Choroid plexus epithelial cell (primary cell): ENCODE measurements around the gene BMP7.

Experiments
- DNase-seq: peaks from one replicate; pipeline ENCODE4 v3.0.0-alpha.2; 2010; ENCODE audit warnings: low read depth
- H3K4me3 ChIP-seq: 2 replicates; pipeline ENCODE4 v1.5.1; 2011; ENCODE audit warnings: low read depth, mild to moderate bottlenecking, control low read depth, low read length, moderate library complexity
- TF ChIP-seq, protein P1 (sequence below): conservative IDR thresholded peaks from 2 replicates; pipeline ENCODE4 v1.5.1; 2011; ENCODE audit warnings: low read depth, mild to moderate bottlenecking, control low read depth, inconsistent platforms, low read length, moderate library complexity

BMP7 gene

DNA sequence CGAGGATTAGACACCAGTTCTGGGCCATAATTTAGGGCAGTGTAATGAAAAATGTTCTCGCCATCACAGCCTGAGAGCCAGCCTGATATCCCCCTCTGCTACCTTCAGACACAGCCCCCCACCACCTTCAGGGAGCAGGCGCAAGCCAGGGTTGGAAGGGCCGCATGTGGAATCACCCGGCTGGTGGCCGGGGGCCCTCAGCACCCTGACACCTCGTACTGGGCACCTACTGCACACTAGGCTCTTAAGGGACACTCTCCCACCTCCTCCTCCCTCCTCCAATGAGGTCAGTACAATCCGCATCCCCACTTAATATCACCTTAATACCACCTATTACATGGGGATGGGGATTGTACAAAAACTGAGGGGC, 55.5 kb downstream of the BMP7 start:
- DNase-seq, result no peak
- H3K4me3 ChIP-seq, result no peak overlapping the region
- TF ChIP-seq, protein P1, sequence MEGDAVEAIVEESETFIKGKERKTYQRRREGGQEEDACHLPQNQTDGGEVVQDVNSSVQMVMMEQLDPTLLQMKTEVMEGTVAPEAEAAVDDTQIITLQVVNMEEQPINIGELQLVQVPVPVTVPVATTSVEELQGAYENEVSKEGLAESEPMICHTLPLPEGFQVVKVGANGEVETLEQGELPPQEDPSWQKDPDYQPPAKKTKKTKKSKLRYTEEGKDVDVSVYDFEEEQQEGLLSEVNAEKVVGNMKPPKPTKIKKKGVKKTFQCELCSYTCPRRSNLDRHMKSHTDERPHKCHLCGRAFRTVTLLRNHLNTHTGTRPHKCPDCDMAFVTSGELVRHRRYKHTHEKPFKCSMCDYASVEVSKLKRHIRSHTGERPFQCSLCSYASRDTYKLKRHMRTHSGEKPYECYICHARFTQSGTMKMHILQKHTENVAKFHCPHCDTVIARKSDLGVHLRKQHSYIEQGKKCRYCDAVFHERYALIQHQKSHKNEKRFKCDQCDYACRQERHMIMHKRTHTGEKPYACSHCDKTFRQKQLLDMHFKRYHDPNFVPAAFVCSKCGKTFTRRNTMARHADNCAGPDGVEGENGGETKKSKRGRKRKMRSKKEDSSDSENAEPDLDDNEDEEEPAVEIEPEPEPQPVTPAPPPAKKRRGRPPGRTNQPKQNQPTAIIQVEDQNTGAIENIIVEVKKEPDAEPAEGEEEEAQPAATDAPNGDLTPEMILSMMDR, result no peak

DNA sequence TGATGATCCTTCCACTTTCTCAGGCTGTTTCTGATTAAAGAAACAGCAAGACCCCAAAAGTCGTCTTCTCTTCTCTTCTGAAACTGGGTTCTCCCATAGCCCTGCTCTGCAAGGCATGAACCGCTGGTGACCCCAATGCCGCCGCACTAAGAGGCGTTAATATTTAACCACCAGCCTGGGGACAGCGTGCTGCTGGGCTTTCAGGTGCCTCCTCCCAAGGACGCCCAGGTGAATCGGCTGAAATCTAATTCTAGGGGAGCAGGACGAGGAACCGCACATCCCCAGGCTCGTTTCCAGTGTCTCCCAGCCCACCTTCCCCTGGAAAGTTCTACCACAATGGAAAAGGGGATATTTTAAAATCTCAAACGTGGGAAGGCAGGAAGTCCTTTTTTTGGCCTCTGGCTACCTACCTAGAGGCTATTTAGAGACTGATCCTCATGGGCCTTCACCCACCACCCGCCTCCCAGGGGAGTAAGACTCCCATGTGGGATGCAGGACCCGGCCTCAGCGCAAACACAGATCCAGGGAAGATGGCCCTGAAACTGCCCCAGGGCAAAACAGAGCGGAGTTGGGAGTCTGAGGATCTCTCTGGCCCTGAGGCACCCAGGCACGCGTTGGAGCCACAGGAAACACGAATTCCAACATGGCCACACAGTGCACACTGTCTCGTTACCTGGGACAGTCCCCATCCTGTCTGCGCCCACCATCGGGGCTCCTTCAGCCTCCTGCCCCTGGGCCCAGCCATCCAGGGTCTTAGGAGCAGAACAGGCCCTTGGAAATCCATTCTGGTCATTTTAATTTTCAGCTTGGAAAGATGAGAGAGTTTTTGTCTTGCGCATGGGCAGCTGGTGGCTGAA, 56.2 kb downstream of the BMP7 start:
- no peak overlapping the region for H3K4me3 ChIP-seq
- DNase-seq, result no peak
- TF ChIP-seq, protein P1, result no peak

DNA sequence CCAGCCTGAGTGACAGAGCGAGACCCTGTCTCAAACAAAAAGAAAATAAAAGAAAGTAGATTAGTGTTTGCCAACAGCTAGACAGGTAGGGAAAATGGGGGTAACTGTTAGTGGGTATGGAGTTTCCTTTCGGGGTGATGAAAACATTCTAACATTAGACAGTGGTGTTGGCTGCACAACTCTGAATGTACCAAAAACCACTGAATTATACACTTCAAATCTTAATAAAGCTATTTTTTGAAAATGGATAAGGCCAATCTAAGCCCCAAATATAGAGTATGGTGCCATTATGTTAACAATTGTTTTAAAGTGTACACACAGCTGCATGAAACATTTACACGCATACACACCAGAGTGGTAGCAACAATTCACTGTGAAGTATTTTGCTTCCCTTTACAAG, 57.0 kb downstream of the BMP7 start:
- TF ChIP-seq, protein P1, result no peak
- DNase-seq, result no peak
- no peak overlapping the region for H3K4me3 ChIP-seq

DNA sequence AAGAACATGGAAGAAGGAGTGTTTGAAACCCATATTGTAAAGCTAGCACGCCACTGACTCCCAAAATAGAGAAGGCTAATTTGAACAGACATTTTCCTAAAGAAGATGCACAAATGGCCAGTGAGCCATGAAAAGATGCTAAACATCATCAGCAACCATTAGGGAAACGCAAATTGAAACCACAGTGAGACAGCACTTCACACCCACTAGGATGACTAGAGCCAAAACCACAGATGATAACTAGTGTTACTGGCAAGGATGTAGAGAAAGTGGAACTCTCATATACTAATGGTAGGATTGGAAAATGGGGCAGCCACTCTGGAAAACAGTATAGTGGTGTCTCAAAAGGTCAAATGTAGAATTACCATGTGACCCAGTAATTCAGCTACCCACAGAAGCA, 58.2 kb downstream of the BMP7 start:
- TF ChIP-seq, protein P1, result no peak
- H3K4me3 ChIP-seq, result no peak overlapping the region
- no peak for DNase-seq

DNA sequence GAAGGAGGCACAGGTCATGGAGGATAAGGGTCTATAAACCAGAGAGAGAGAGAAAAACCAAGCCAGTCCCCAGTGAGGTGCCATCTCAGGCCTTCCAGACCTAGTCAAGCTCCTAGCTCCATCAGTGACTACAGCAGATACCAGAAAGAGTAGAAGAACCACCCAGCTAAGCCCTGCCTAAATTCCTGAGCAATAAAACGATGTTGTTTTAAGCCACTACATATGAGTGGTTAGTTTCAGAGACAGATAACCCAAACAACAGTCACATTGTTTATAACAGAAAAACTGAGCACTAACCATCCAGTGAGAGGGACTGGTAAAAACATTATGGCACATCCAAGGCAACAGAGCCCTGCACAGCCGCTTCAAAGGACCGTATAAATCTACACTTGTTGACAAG, 59.2 kb downstream of the BMP7 start:
- DNase-seq, result no peak
- no peak overlapping the region for H3K4me3 ChIP-seq
- TF ChIP-seq, protein P1, result no peak

DNA sequence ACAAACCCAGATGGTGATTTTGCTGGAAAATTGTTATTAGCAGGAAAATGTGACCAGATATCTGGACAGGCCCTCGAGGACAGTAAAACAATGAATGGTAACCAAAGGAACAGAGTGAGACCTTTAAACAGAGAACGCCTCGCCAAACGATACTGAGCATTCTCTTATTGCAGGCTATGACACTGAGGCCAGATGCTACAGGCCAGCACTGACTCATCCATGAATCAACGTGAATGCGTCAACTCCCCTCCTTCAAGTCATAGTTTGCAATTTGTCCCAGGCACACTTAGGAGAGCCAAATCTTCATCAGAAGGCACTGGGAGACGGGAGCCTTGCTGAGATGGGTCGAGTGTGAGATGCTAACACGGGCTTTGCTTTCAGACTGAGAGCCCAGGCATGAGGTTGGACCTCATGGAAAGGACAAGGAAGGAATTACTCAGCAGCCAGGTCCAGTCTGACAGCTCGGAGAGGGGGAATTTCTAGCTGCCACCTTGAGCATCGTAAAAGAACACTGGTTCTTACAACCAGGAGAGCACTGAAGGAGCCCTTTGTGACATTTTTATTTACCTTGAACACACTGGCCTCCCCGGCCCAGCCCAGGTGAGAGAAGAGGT, 60.7 kb downstream of the BMP7 start:
- peak; percentile 64 for DNase-seq
- H3K4me3 ChIP-seq, result no peak overlapping the region
- TF ChIP-seq, protein P1, result no peak

DNA sequence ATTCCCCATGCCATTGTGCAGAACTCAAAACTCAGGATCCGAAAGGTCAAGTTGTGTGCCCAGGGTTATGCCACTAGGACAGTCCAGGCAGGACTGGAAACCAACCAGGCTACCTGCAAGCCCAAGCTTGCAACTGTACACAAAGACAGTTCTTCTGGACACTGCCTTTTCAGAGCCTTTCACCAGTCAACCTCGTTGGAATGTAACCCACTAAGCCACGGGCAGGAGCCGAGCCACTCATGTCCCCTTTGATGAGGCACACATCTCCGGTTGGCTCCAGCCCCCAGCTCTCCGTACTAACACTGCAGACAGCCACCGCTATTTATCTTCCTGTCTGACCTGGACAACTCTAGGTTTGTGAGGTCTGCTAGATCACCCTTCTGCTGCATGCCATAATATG, 62.5 kb downstream of the BMP7 start:
- TF ChIP-seq, protein P1, result no peak
- no peak overlapping the region for H3K4me3 ChIP-seq
- DNase-seq, result no peak
